ENCODE measurements around the gene GBX2.
A peak's percentile ranks its signal among the peaks of the same experiment; 100 is the strongest.

The GBX2 gene

GRCh38 chr2:236169741-236170589 lies 1.8 kb upstream of the GBX2 start:
- no peak for DNase-seq (ENCODE audit: low read depth, low spot score)
- H3K27ac ChIP-seq = no peak overlapping the region

- H3K27ac ChIP-seq = no peak overlapping the region
- DNase-seq (ENCODE audit: low read depth, low spot score) = no peak
Measured at GRCh38 chr2:236169151-236169721, 1.1 kb upstream of the GBX2 start.

DNA sequence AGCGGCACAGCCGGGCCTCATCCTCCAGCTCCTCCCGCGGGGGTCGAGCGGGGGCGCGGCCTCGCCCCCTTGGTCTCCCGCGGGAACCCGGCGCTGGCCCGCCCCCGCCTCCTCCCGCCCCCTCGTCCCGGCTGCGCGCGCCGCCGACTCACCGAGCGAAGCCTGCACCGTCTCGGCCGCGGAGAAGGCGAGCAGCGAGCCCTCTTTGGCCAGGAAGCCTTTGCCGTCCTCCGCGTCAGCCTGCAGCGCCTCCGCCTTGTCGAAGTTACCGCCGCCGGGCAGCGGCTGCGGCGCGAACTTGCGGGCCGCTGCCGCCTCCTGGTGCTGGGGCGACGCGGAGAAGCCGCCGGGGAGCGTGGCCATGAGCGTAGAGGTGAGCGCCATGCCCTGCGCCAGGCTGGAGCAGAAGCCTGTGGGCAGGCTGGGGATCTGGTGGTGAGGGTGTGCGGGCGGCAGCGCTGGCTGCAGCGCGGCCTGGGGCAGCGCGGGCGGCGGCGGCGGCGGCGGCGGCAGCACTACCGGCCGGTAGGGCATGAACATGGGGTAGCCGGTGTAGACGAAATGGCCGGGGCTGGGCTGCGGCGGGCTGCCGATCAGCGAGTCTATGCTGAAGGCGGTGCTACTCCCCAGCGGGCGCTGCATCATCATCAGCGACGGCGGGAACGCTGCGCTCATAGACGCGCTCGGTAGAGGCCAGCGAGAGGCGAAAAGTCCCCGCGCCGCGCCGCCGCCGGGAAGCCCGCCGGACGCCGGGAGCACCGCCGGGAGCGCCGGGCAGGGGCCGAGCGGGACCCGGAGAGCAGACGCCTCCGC lies 683 bp downstream of the GBX2 start:
- H3K27ac ChIP-seq = no peak overlapping the region
- DNase-seq (ENCODE audit: low read depth, low spot score) = peak; percentile 5

DNA sequence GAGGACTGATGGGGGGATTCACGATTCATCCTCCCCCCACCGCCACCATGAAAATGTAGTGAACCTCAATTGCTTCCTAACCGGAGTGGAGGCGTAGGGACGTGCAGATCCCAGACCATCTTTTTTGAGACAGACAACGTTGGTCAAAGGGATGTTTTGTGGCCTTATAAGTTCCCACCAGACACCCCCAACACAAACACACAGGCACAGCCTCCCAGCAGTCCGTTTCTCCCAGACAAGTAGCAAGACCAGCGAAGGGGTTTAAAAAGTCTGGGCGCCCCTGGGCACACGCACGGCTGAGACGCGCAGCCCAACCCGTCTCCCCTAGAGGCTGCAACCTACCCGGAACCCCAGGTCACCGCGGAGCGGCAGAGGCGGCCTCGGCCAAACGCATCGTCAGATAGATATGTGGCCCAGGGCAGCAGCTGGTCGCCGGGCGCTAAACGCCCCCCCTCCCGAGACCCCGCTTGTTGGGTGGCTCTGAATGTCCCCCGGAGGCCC lies 1.3 kb downstream of the GBX2 start:
- no peak for DNase-seq (ENCODE audit: low read depth, low spot score)
- H3K27ac ChIP-seq = no peak overlapping the region

GRCh38 chr2:236165842-236166795 lies 2.1 kb downstream of the GBX2 start:
- H3K27ac ChIP-seq = no peak overlapping the region
- no peak for DNase-seq (ENCODE audit: low read depth, low spot score)

DNA sequence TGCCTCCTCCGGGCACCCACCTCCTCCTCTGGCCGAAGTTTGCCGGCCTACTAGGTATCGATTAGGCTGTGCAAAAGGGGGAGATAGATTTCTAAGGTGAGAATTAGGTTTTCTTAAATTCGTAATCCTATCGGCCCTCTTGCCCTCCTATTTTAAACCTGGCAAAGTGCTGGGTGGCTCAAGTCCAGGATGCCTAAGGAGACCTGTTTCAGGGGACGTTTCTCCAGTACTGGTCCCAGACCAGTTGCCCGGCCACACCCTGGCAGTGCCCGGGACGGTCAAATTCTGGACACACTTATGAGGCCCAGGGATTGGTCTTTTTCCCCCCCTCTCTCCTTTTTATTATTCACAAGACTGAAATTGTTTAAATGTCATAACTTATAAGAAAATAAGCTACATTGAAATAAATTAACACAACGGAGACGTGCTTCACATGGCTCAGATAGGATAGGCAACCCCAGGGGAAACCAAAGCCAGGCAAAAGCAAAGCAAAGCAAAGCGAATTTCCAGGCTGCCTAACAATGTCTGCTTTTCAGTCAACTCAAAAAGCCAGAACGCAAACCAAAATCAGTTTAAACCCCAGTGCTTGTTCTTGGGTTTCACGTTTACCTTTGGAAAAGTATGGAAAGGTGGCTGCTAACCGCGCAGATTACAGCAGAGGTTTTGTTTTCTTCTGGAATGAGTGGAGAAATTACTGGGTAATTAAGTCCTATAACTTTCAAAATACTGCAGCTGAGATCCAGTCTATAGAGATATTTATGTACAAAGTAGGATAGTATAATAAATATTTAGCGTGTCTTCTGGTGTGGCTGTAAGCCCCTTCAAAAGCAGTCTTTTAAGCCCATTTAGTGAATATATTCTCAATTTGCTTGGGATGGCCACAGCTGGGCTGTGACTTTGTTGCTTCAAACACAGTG lies 3.0 kb downstream of the GBX2 start:
- H3K27ac ChIP-seq = no peak overlapping the region
- DNase-seq (ENCODE audit: low read depth, low spot score) = no peak

DNA sequence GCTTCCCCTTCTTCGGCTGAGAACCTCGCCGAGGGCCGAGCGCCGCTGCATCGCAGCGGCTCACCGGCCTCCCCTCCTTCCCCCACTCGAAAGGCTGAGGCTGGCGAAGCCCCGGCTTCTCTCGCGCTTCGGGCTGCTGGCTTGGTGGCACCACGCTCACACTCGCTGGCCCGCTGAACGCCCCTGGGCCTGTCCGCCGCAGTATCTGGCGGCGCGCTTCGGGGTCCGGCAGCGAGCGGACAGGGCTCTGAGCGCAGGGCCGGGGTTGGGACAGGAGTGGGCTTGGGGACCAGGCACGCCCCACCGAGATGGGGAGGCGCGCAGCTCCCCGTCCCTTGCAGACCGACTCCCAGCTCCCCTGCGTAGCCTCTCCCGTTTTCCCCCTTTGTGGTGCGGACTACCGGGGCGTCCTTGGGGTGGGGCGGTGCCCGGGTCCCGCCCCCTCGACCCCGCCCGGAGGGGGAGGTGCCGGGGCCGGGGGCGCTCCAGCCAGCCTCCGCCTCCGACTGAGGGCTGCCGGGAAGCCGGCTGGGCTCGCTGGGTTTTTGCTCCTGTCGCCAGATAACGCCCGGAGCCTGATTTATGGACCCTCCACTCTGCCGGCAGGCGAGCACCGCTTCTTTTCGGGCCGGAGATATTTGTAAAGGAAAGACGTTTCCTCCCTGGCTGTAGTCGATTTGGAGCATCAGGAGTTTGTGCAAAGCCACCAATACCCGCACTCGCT lies 3.8 kb downstream of the GBX2 start:
- H3K27ac ChIP-seq = no peak overlapping the region
- no peak for DNase-seq (ENCODE audit: low read depth, low spot score)

- DNase-seq (ENCODE audit: low read depth, low spot score) = no peak
- no peak overlapping the region for H3K27ac ChIP-seq
Measured at GRCh38 chr2:236163471-236164200, 4.5 kb downstream of the GBX2 start.

- DNase-seq (ENCODE audit: low read depth, low spot score) = no peak
- H3K27ac ChIP-seq = no peak overlapping the region
Measured at GRCh38 chr2:236162882-236163470, 5.2 kb downstream of the GBX2 start.

- H3K27ac ChIP-seq = no peak overlapping the region
- DNase-seq (ENCODE audit: low read depth, low spot score) = no peak
Measured at GRCh38 chr2:236162031-236162845, 5.9 kb downstream of the GBX2 start.

- no peak overlapping the region for H3K27ac ChIP-seq
- DNase-seq (ENCODE audit: low read depth, low spot score) = no peak
Measured at GRCh38 chr2:236161531-236161930, 6.7 kb downstream of the GBX2 start.

GRCh38 chr2:236161082-236161462 lies 7.1 kb downstream of the GBX2 start:
- DNase-seq (ENCODE audit: low read depth, low spot score) = no peak
- no peak overlapping the region for H3K27ac ChIP-seq

GRCh38 chr2:236160366-236161081 lies 7.7 kb downstream of the GBX2 start:
- no peak for DNase-seq (ENCODE audit: low read depth, low spot score)
- no peak overlapping the region for H3K27ac ChIP-seq

GRCh38 chr2:236159778-236160170 lies 8.4 kb downstream of the GBX2 start:
- DNase-seq (ENCODE audit: low read depth, low spot score) = no peak
- H3K27ac ChIP-seq = no peak overlapping the region

DNA sequence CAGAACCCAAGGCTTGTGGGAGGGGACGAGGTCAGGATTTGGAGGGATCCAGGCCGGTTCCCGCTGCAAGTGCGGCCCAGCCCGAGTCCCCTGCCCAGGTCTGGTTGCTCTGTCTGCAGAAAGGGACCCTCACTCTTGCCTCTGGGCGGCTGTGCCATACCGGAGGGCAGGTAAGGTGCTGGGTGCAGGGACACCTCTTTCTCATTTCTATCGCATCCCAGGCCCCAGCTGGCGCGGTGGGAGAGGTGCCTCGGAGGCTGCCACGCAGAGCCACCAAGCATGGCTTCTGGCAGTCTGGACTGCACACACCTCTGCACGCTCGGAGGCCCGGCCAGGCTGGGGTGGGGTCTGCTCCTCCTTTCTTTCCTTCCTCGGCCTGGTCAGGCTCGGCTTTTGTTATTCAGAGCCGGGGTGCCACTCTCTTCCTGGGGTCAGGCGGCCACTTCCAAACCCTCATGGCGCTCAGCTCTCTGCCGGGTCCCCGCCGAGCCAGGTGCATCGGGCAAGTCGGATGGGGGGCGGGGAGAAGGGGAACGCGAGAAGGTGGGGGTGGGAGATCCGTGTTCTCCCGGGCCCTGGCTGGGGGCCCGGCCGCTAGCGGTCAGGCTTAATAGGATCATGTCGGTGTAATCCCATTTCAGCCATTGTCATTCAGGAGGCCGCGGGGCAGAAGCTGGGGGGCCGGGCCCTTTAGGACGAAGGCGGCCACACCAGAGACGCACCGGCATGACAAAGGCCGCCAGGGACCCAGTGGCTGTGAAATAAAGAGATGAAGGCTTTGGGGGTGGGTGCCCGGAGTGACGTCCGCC lies 9.0 kb downstream of the GBX2 start:
- no peak overlapping the region for H3K27ac ChIP-seq
- DNase-seq (ENCODE audit: low read depth, low spot score) = no peak
